ENCODE results near the gene ZNF319. TPM values are rescaled to one million over a fixed set of nuclear protein-coding genes. Genes with fewer than 3 reads are reported as not detected.

The ZNF319 gene
- polyA plus RNA-seq, 1 donor (not counting 4 experiments of a cell fraction or from before 2014, with no cell fraction given): 3.3 TPM

DNA sequence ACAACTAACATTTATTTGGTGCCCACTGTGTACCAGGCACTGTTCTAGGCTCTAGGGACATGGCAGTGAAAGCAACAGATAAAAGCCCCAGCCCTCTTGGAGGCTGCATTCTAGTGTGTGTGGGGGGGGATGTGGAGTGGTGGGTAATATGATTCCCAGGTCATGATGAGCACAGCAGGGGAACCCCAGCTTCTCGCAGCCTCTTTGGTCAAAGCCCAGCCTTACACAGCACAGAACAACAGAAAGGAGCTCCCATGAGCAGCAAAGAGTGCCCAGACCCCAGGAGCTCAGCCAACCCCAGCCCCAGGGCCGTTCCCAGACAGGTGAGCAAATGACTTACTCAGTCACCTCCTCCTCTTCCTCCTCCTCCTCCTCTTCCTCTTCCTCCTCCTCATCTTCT, 51.5 kb downstream of the ZNF319 start:
- Histone ChIP-seq H3K9me1 (ENCODE audit: control insufficient read depth, extremely low read depth, insufficient read depth, low read length) (no peaks in the 10 kb centered on the region), H3K27ac (ENCODE audit: control insufficient read depth, insufficient read depth, low read length) (no peak overlapping the region), H3K36me3 (ENCODE audit: control insufficient read depth in 2 of 2, extremely low read depth in 1 of 2, insufficient read depth in 2 of 2, low read length in 2 of 2) (no peaks in the 10 kb centered on the region), H3K9ac (ENCODE audit: control insufficient read depth, extremely low read depth, insufficient read depth, low read length) (no peak overlapping the region), H3K4me2 (ENCODE audit: control insufficient read depth, extremely low read depth, insufficient read depth, low read depth, low read length) (no peak overlapping the region), H3K27me3 (ENCODE audit: control insufficient read depth, extremely low read depth, insufficient read depth, low read length) (peaks cover 6% of the 10 kb centered on the region), H3K79me2 (ENCODE audit: control insufficient read depth, insufficient read depth, low read length) (no peaks in the 10 kb centered on the region), H3K4me3 (ENCODE audit: control insufficient read depth in 2 of 3, extremely low read depth in 1 of 3, insufficient read depth in 2 of 3, low read depth in 1 of 3, low read length in 3 of 3) (no peak overlapping the region), H4K20me1 (ENCODE audit: control insufficient read depth, extremely low read depth, insufficient read depth, low read length) (no peaks in the 10 kb centered on the region), H3K4me1 (ENCODE audit: control insufficient read depth, extremely low read depth, insufficient read depth, low read length) (no peaks in the 10 kb centered on the region), H2AFZ (ENCODE audit: control insufficient read depth, low read length) (no peak overlapping the region), H3K9me3 (ENCODE audit: control insufficient read depth, low read depth, low read length) (no peaks in the 10 kb centered on the region)
- FAIRE-seq: no peak
- no peak for DNase-seq (ENCODE audit: low read depth, low spot score)
- TF ChIP-seq EZH2 (IDR thresholded peaks at IDR 0.05; ENCODE audit: low read length): no peak
- TF ChIP-seq, protein P1, sequence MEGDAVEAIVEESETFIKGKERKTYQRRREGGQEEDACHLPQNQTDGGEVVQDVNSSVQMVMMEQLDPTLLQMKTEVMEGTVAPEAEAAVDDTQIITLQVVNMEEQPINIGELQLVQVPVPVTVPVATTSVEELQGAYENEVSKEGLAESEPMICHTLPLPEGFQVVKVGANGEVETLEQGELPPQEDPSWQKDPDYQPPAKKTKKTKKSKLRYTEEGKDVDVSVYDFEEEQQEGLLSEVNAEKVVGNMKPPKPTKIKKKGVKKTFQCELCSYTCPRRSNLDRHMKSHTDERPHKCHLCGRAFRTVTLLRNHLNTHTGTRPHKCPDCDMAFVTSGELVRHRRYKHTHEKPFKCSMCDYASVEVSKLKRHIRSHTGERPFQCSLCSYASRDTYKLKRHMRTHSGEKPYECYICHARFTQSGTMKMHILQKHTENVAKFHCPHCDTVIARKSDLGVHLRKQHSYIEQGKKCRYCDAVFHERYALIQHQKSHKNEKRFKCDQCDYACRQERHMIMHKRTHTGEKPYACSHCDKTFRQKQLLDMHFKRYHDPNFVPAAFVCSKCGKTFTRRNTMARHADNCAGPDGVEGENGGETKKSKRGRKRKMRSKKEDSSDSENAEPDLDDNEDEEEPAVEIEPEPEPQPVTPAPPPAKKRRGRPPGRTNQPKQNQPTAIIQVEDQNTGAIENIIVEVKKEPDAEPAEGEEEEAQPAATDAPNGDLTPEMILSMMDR (optimal IDR thresholded peaks at IDR 0.05 in 1 of 3, IDR thresholded peaks at IDR 0.05 in 1 of 3, conservative IDR thresholded peaks at IDR 0.05 in 1 of 3; ENCODE audit: extremely low read depth in 1 of 3, insufficient read depth in 2 of 3, low read length in 3 of 3): no peak
- dilution Hi-C loops (cut with MboI; ENCODE audit: extremely low pct_ligation_motif_present, low sequenced_read_pairs): no loop called here

DNA sequence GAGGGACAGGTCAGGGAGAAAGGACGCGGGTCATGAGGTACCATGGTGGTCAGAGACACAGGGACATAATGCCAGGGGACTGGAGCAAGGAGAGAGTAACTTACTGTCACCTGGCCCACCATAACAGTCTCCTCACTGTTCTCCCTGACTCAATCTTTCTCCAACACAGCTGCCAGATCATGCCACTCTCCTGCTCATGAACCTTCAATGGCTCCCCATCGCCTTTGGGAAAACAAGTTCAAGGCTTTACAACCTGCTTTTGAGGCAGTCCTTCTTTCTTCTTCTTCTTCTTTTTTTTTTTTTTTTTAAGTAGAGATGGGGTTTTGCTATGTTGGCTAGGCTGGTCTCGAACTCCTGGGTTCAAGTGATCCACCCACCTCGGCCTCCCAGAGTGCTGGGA, 52.4 kb downstream of the ZNF319 start:
- Histone ChIP-seq H3K9ac (ENCODE audit: control insufficient read depth, extremely low read depth, insufficient read depth, low read length) (no peak overlapping the region), H3K4me1 (ENCODE audit: control insufficient read depth, extremely low read depth, insufficient read depth, low read length) (no peaks in the 10 kb centered on the region), H3K9me1 (ENCODE audit: control insufficient read depth, extremely low read depth, insufficient read depth, low read length) (no peaks in the 10 kb centered on the region), H3K36me3 (ENCODE audit: control insufficient read depth in 2 of 2, extremely low read depth in 1 of 2, insufficient read depth in 2 of 2, low read length in 2 of 2) (no peaks in the 10 kb centered on the region), H3K27ac (ENCODE audit: control insufficient read depth, insufficient read depth, low read length) (no peak overlapping the region), H3K4me3 (ENCODE audit: control insufficient read depth in 2 of 3, extremely low read depth in 1 of 3, insufficient read depth in 2 of 3, low read depth in 1 of 3, low read length in 3 of 3) (no peak overlapping the region), H2AFZ (ENCODE audit: control insufficient read depth, low read length) (no peak overlapping the region), H3K79me2 (ENCODE audit: control insufficient read depth, insufficient read depth, low read length) (no peaks in the 10 kb centered on the region), H3K27me3 (ENCODE audit: control insufficient read depth, extremely low read depth, insufficient read depth, low read length) (peaks cover 6% of the 10 kb centered on the region), H4K20me1 (ENCODE audit: control insufficient read depth, extremely low read depth, insufficient read depth, low read length) (no peaks in the 10 kb centered on the region), H3K9me3 (ENCODE audit: control insufficient read depth, low read depth, low read length) (no peaks in the 10 kb centered on the region), H3K4me2 (ENCODE audit: control insufficient read depth, extremely low read depth, insufficient read depth, low read depth, low read length) (no peak overlapping the region)
- dilution Hi-C loops (cut with MboI; ENCODE audit: extremely low pct_ligation_motif_present, low sequenced_read_pairs): no loop called here
- FAIRE-seq (no peak), DNase-seq (ENCODE audit: low read depth, low spot score) (no peak)
- no peak for TF ChIP-seq EZH2 (IDR thresholded peaks at IDR 0.05; ENCODE audit: low read length)
- TF ChIP-seq, protein P1 (optimal IDR thresholded peaks at IDR 0.05 in 1 of 3, IDR thresholded peaks at IDR 0.05 in 1 of 3, conservative IDR thresholded peaks at IDR 0.05 in 1 of 3; ENCODE audit: extremely low read depth in 1 of 3, insufficient read depth in 2 of 3, low read length in 3 of 3): no peak

Data from keratinocyte (primary cell).